Common myeloid progenitor, CD34-positive (primary cell): ENCODE results near the gene AIF1L.

Experiments
- CTCF ChIA-PET: fragments of 350-600 bp; sonication (Branson Sonifier 250); formaldehyde crosslinking; loops from one replicate; lab custom pipeline; 2021; ENCODE audit warnings: antibody characterized with exemption; lab: Charles Lee
- POLR2A ChIA-PET: fragments of 350-600 bp; sonication (Branson Sonifier 250); formaldehyde crosslinking; loops from one replicate; lab custom pipeline; 2021; ENCODE audit warnings: antibody characterized with exemption; lab: Charles Lee
- DNase-seq, 3 donors: peaks; one replicate each; pipeline versions ENCODE4 v3.0.0 to v3.0.0-alpha.2; 2013
- H3K27ac ChIP-seq, 2 experiments: 1 replicate in 1 of 2; 2 replicates in 1 of 2; pipeline ENCODE4 v1.7.0; 2013; ENCODE audit warnings: inconsistent platforms in 2 of 2, low read length in 2 of 2, mild to moderate bottlenecking in 2 of 2, low read depth in 1 of 2, moderate library complexity in 1 of 2; ENCODE audit not compliant: severe bottlenecking in 2 of 2, insufficient read depth in 1 of 2, poor library complexity in 1 of 2
- H3K27me3 ChIP-seq, 5 experiments: replicated peaks in 2 of 5; 1 replicate in 3 of 5; 2 replicates in 2 of 5; pipeline versions ENCODE4 v1.6.1 to v1.7.0; 2013; ENCODE audit warnings: low read length in 4 of 5, mild to moderate bottlenecking in 2 of 5, moderate library complexity in 2 of 5, inconsistent platforms in 1 of 5; ENCODE audit not compliant: insufficient read depth in 5 of 5, control insufficient read depth in 4 of 5
- H3K36me3 ChIP-seq, 4 experiments: 1 replicate in 2 of 4; 2 replicates in 2 of 4; pipeline versions ENCODE4 v1.6.1 to v1.7.0; 2013; ENCODE audit warnings: low read length in 3 of 4, control low read depth in 1 of 4, mild to moderate bottlenecking in 1 of 4; ENCODE audit not compliant: control insufficient read depth in 4 of 4, insufficient read depth in 4 of 4
- H3K4me1 ChIP-seq, 4 experiments: 1 replicate in 3 of 4; 2 replicates in 1 of 4; pipeline versions ENCODE4 v1.6.1 to v1.7.1; 2013; ENCODE audit warnings: low read length in 3 of 4, mild to moderate bottlenecking in 3 of 4, control low read depth in 1 of 4, inconsistent platforms in 1 of 4, moderate library complexity in 1 of 4; ENCODE audit not compliant: control insufficient read depth in 4 of 4, insufficient read depth in 4 of 4; ENCODE audit errors: control extremely low read depth in 1 of 4
- H3K4me3 ChIP-seq, 7 experiments: 1 replicate in 4 of 7; 2 replicates in 3 of 7; pipeline versions ENCODE4 v1.5.1 to v1.7.0; 2013; ENCODE audit warnings: mild to moderate bottlenecking in 7 of 7, low read length in 6 of 7, moderate library complexity in 6 of 7, inconsistent platforms in 2 of 7, low read depth in 2 of 7, control low read depth in 1 of 7; ENCODE audit not compliant: insufficient read depth in 4 of 7, control insufficient read depth in 1 of 7; ENCODE audit errors: extremely low read depth in 1 of 7
- H3K9me3 ChIP-seq, 5 experiments: 1 replicate in 4 of 5; 2 replicates in 1 of 5; pipeline versions ENCODE4 v1.6.1 to v1.7.1; 2013; ENCODE audit warnings: low read length in 4 of 5, mild to moderate bottlenecking in 2 of 5, inconsistent platforms in 1 of 5, low read depth in 1 of 5, moderate library complexity in 1 of 5; ENCODE audit not compliant: control insufficient read depth in 4 of 5, insufficient read depth in 2 of 5; ENCODE audit errors: control extremely low read depth in 1 of 5
- WGBS: methylation state at CpG from one replicate; pipeline ENCODE4 v1.1.5; 2013; ENCODE audit not compliant: insufficient coverage; 5-methylcytosine and 5-hydroxymethylcytosine counted together

AIF1L gene

DNA sequence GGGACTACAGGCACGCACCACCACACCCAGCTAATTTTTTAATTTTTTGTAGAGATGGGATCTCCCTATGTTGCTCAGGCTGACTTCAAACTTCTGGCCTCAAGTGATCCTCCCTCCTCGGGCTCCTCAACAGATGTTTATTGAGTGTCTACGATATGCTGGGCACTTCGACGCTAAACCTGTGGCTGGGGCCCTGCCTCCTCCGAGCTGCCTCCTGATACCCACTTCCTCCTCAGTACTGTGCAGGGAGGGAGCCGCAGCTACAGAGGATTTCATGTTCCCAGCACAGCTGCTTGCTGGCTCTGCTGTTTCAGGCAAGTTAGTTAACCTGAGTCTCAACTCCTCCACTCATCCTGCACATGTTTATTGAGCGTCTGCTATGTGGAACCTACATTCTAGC, 9.6 kb downstream of the AIF1L start:
- CTCF ChIA-PET, result interaction anchor here (0.9 to 1.8 kb wide), 3 partner anchors 11 to 45 kb away, joined by 3 to 5 read pairs (median 3); no protein-coding TSS in a partner anchor
- Histone ChIP-seq H3K27ac (no peak overlapping the region), H3K4me1 (peaks cover 0 to 6% (median 0%) of the 10 kb centered on the region in 4 experiments), H3K27me3 (no peaks in the 10 kb centered on the region), H3K9me3 (no peaks in the 10 kb centered on the region), H3K4me3 (no peak overlapping the region), H3K36me3 (no peaks in the 10 kb centered on the region)
- POLR2A ChIA-PET, result no interaction called here
- WGBS, result 97% methylated on average over 7 of the region's 8 CpGs
- no peak for DNase-seq

DNA sequence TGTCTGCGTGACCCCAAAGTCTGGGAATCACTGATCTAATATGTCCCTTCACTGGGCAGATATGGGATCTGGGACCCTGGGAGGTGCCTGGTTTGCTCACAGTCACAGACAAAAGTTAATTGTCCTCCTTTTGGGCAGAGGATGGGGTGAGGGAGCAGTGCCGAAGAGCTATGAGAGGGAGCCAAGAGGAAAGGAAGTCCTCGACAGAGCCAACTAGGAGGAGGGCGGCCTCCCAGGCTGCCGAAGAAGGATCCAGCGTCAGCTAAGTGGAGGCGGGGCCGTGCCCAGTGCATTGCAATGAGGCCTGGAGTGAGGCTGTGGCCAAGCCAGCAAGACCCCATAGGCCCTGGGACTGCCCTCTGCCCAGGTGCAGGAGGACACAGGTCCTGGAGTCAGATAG, 11.4 kb downstream of the AIF1L start:
- no peak overlapping the region for H3K27ac ChIP-seq
- POLR2A ChIA-PET, result interaction anchor here (0.6 kb wide), 2 partner anchors 20 to 64 kb away, joined by 3 to 4 read pairs; no protein-coding TSS in a partner anchor
- peaks cover 0 to 6% (median 0%) of the 10 kb centered on the region in 4 experiments for H3K4me1 ChIP-seq
- DNase-seq, result no peak
- no peaks in the 10 kb centered on the region for H3K36me3 ChIP-seq
- WGBS, result 98% methylated on average over 7 of the region's 8 CpGs
- H3K9me3 ChIP-seq, result no peaks in the 10 kb centered on the region
- CTCF ChIA-PET, result interaction anchor here (0.8 to 0.9 kb wide), 2 partner anchors 9 to 12 kb away, joined by 3 to 5 read pairs; no protein-coding TSS in a partner anchor
- no peaks in the 10 kb centered on the region for H3K27me3 ChIP-seq
- no peak overlapping the region for H3K4me3 ChIP-seq

DNA sequence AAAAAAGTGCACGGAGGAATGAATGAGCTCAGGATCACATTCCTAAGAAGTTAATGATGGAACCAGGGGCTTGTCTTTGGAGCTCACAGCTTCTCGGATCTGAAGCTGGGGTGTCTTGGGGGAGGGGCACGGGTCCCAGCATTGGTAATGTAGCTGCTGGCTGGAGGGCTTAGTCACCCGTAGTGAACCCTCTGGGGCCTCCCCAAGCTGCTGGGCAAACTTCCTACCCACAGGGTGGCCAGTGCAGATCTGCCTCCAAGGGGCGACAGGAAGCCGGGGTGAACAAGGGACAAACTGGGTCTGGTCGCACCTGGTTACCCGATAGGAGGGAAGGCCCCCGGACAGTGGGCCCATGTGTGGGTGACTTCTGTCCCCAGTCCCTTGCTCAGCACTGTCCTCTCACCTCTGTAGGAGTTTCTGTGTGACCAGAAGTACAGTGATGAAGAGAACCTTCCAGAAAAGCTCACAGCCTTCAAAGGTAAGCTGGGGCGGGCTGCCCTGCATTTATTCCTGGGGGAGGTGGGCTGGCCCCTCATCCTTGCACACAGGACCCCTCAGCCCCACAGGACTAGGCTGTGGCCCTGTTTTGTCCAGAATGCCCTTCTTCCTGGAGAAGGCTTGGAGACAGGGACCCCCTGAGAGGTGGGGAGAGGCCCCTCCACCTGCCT, 15.0 kb downstream of the AIF1L start:
- ChIA-PET POLR2A (interaction anchor here (0.6 kb wide), 1 partner anchor 12 kb away, joined by 3 read pairs; no protein-coding TSS in a partner anchor), CTCF (interaction anchor here (1.5 kb wide), 1 partner anchor 13 kb away, joined by 4 read pairs; no protein-coding TSS in a partner anchor)
- Histone ChIP-seq H3K9me3 (no peaks in the 10 kb centered on the region), H3K4me1 (peaks cover 0 to 4% (median under 1%) of the 10 kb centered on the region in 4 experiments), H3K36me3 (no peaks in the 10 kb centered on the region), H3K4me3 (no peak overlapping the region), H3K27ac (no peak overlapping the region), H3K27me3 (no peaks in the 10 kb centered on the region)
- no peak for DNase-seq
- 77% methylated on average over 9 of the region's 10 CpGs for WGBS

- DNase-seq, result no peak
- Histone ChIP-seq H3K36me3 (no peaks in the 10 kb centered on the region), H3K4me1 (peaks cover 0 to 6% (median 4%) of the 10 kb centered on the region in 4 experiments), H3K27ac (no peak overlapping the region), H3K27me3 (no peaks in the 10 kb centered on the region), H3K4me3 (no peak overlapping the region), H3K9me3 (no peaks in the 10 kb centered on the region)
- ChIA-PET CTCF (interaction anchor here (1.5 kb wide), 1 partner anchor 14 kb away, joined by 4 read pairs; no protein-coding TSS in a partner anchor), POLR2A (no interaction called here)
- over 99% methylated on average over 18 of the region's 25 CpGs for WGBS
These were observed 15.6 kb downstream of the AIF1L start for GRCh38 chr9:131111854-131112311.

- 97% methylated on average over 19 of the region's 23 CpGs for WGBS
- H3K36me3 ChIP-seq, result no peaks in the 10 kb centered on the region
- POLR2A ChIA-PET, result no interaction called here
- DNase-seq, result no peak
- H3K4me1 ChIP-seq, result peaks cover 0 to 13% (median 6%) of the 10 kb centered on the region in 4 experiments
- no peak overlapping the region for H3K4me3 ChIP-seq
- CTCF ChIA-PET, result interaction anchor here (1.5 kb wide), 1 partner anchor 15 kb away, joined by 4 read pairs; no protein-coding TSS in a partner anchor
- H3K27ac ChIP-seq, result no peak overlapping the region
- no peaks in the 10 kb centered on the region for H3K9me3 ChIP-seq
- H3K27me3 ChIP-seq, result no peaks in the 10 kb centered on the region
These were observed 16.2 kb downstream of the AIF1L start for GRCh38 chr9:131112374-131113154.

GRCh38 chr9:131113655-131114054, 17.3 kb downstream of the AIF1L start:
- Histone ChIP-seq H3K4me1 (peaks cover 0 to 16% (median 6%) of the 10 kb centered on the region in 4 experiments), H3K27me3 (no peaks in the 10 kb centered on the region), H3K27ac (no peak overlapping the region), H3K36me3 (no peaks in the 10 kb centered on the region), H3K4me3 (no peak overlapping the region), H3K9me3 (no peaks in the 10 kb centered on the region)
- DNase-seq, result no peak
- 94% methylated on average over 3 of the region's 8 CpGs for WGBS
- ChIA-PET POLR2A (interaction anchor here (0.6 kb wide), 1 partner anchor 85 kb away, joined by 3 read pairs; no protein-coding TSS in a partner anchor), CTCF (no interaction called here)
